HK-2 (cell line): ENCODE data around the gene HS6ST3.
A peak's percentile ranks its signal among the peaks of the same experiment; 100 is the strongest.

ENCODE experiments used
- DNase-seq: peaks from one replicate; pipeline ENCODE4 v3.0.0-alpha.2; 2018; ENCODE audit not compliant: unreplicated experiment

The HS6ST3 gene

GRCh38 chr13:96785986-96786385, 696.1 kb downstream of the HS6ST3 start:
- no peak for DNase-seq

GRCh38 chr13:96792188-96792587, 702.3 kb downstream of the HS6ST3 start:
- no peak for DNase-seq

GRCh38 chr13:96792736-96793403, 703.0 kb downstream of the HS6ST3 start:
- no peak for DNase-seq

- no peak for DNase-seq
Observed at GRCh38 chr13:96793404-96793755, 703.5 kb downstream of the HS6ST3 start.

GRCh38 chr13:96794669-96795068, 704.8 kb downstream of the HS6ST3 start:
- DNase-seq, result no peak

- DNase-seq, result no peak
Observed at GRCh38 chr13:96795670-96796069, 705.8 kb downstream of the HS6ST3 start.

- no peak for DNase-seq
Observed at GRCh38 chr13:96796091-96796633, 706.3 kb downstream of the HS6ST3 start.

GRCh38 chr13:96797136-96797535, 707.2 kb downstream of the HS6ST3 start:
- DNase-seq, result no peak

GRCh38 chr13:96803456-96804100, 713.7 kb downstream of the HS6ST3 start:
- DNase-seq, result no peak

- DNase-seq, result no peak
Observed at GRCh38 chr13:96804174-96804573, 714.3 kb downstream of the HS6ST3 start.

- DNase-seq, result no peak
Observed at GRCh38 chr13:96806746-96807145, 716.8 kb downstream of the HS6ST3 start.

GRCh38 chr13:96809366-96810096, 719.6 kb downstream of the HS6ST3 start:
- DNase-seq, result no peak

- no peak for DNase-seq
Observed at GRCh38 chr13:96810104-96810503, 720.2 kb downstream of the HS6ST3 start.

GRCh38 chr13:96811049-96811448, 721.1 kb downstream of the HS6ST3 start:
- no peak for DNase-seq

- no peak for DNase-seq
Observed at GRCh38 chr13:96816261-96816660, 726.4 kb downstream of the HS6ST3 start.

GRCh38 chr13:96816874-96817273, 727.0 kb downstream of the HS6ST3 start:
- no peak for DNase-seq

- DNase-seq, result no peak
Observed at GRCh38 chr13:96817336-96817941, 727.5 kb downstream of the HS6ST3 start.

- DNase-seq, result no peak
Observed at GRCh38 chr13:96819375-96819774, 729.5 kb downstream of the HS6ST3 start.

GRCh38 chr13:96821381-96821780, 731.5 kb downstream of the HS6ST3 start:
- DNase-seq, result no peak

- no peak for DNase-seq
Observed at GRCh38 chr13:96821971-96822370, 732.1 kb downstream of the HS6ST3 start.

- DNase-seq, result peak; percentile 5
Observed at GRCh38 chr13:96822895-96823294, 733.0 kb downstream of the HS6ST3 start.

GRCh38 chr13:96824140-96824539, 734.2 kb downstream of the HS6ST3 start:
- no peak for DNase-seq
